Smooth muscle cell (in vitro differentiated cells): ENCODE results near the gene SMARCAL1. TPM values are rescaled to one million over a fixed set of nuclear protein-coding genes. Genes with fewer than 3 reads are reported as not detected.
A peak's percentile ranks its signal among the peaks of the same experiment; 100 is the strongest.

Source experiments
- DNase-seq: peaks from one replicate; lab custom pipeline; 2025; ENCODE audit not compliant: unreplicated experiment; lab: John Stamatoyannopoulos, UW
- H2AFZ ChIP-seq: fragments of 200-600 bp; sonication (generic); 2 replicates; pipeline ENCODE4 v1.6.0; 2016; ENCODE audit warnings: antibody characterized with exemption, low read depth, mild to moderate bottlenecking
- H3F3A ChIP-seq: fragments of 200-600 bp; sonication (generic); 2 replicates; pipeline ENCODE4 v1.6.0; 2017; ENCODE audit warnings: antibody characterized with exemption, low read depth
- H3K27ac ChIP-seq: fragments of 200-600 bp; sonication (generic); 2 replicates; pipeline ENCODE4 v1.5.1; 2016; ENCODE audit warnings: low read depth, mild to moderate bottlenecking
- H3K27me3 ChIP-seq: fragments of 200-600 bp; sonication (generic); 2 replicates; pipeline ENCODE4 v1.6.1; 2016; ENCODE audit warnings: low read depth, mild to moderate bottlenecking
- H3K36me3 ChIP-seq: fragments of 200-600 bp; sonication (generic); 2 replicates; pipeline ENCODE4 v1.5.1; 2016; ENCODE audit warnings: low read depth
- H3K4me1 ChIP-seq: fragments of 200-600 bp; sonication (generic); 2 replicates; pipeline ENCODE4 v1.5.1; 2016; ENCODE audit warnings: low read depth
- H3K4me2 ChIP-seq: fragments of 200-600 bp; sonication (generic); 2 replicates; pipeline ENCODE4 v1.6.0; 2016; ENCODE audit warnings: mild to moderate bottlenecking
- H3K4me3 ChIP-seq: fragments of 200-600 bp; sonication (generic); 2 replicates; pipeline ENCODE4 v1.5.1; 2016; ENCODE audit warnings: mild to moderate bottlenecking
- H3K79me2 ChIP-seq: fragments of 200-600 bp; sonication (generic); 2 replicates; pipeline ENCODE4 v1.6.0; 2016; ENCODE audit warnings: low read depth, mild to moderate bottlenecking
- H3K9ac ChIP-seq: fragments of 200-600 bp; sonication (generic); 2 replicates; pipeline ENCODE4 v1.6.0; 2016; ENCODE audit warnings: low read depth
- H3K9me3 ChIP-seq: fragments of 200-600 bp; sonication (generic); replicated peaks from 2 replicates; pipeline ENCODE4 v1.5.1; 2016; ENCODE audit warnings: low read depth
- H4K20me1 ChIP-seq: fragments of 200-600 bp; sonication (generic); 2 replicates; pipeline ENCODE4 v1.6.0; 2016; ENCODE audit warnings: low read depth
- CTCF ChIP-seq: fragments of 200-600 bp; sonication (generic); IDR thresholded peaks from 2 replicates; pipeline ENCODE4 v1.5.1; 2017; ENCODE audit warnings: borderline replicate concordance, mild to moderate bottlenecking, antibody characterized with exemption; ENCODE audit not compliant: insufficient read depth, poor library complexity, severe bottlenecking
- WGBS: methylation state at CpG from one replicate; pipeline ENCODE4 v1.1.7; 2016; ENCODE audit warnings: low lambda C conversion rate; 5-methylcytosine and 5-hydroxymethylcytosine counted together
- polyA plus RNA-seq: library from polyadenylated mRNA; unstranded; fragments of >200 nt; fragmentation: Nextera tagmentation; extraction: Ambion mirVana; gene quantifications from 2 replicates; pipeline ENCODE4 v1.2.1, GENCODE V29; 2016
- total RNA-seq: library from RNA; depleted of rRNA; stranded (reverse); fragments of >200 nt; gene quantifications from 2 replicates; pipeline ENCODE4 v1.2.3, GENCODE V29; 2014

The SMARCAL1 gene
- total and polyA plus RNA-seq, 2 experiments from 2014 or later = 23.1 to 33.5 TPM

- peak within 1 kb of the TSS; percentile 90 for H2AFZ ChIP-seq
- no peaks in the 10 kb centered on the region for H3K27me3 ChIP-seq
- H3F3A ChIP-seq = peaks cover 20% of the 10 kb centered on the region
- peaks cover 5% of the 10 kb centered on the region for H3K36me3 ChIP-seq
- H3K79me2 ChIP-seq = peaks cover 40% of the 10 kb centered on the region
- peak within 1 kb of the TSS; percentile 93 for H3K9ac ChIP-seq
- H3K27ac ChIP-seq = peak within 1 kb of the TSS; percentile 71
- peak; percentile 52 for DNase-seq
- H3K9me3 ChIP-seq = no peaks in the 10 kb centered on the region
- WGBS = 3% methylated on average over 54 of the region's 54 CpGs
- H4K20me1 ChIP-seq = peaks cover 49% of the 10 kb centered on the region
- peak within 1 kb of the TSS; percentile 89 for H3K4me3 ChIP-seq
- TF ChIP-seq CTCF = no peak
- peaks cover 30% of the 10 kb centered on the region for H3K4me1 ChIP-seq
- peak within 1 kb of the TSS; percentile 94 for H3K4me2 ChIP-seq
These were observed 86.4 kb downstream of the SMARCAL1 start, which contains the start of gene RPL37A for GRCh38 chr2:216498379-216499352. RPL37A (plus strand) TSS chr2:216498844; CDS start chr2:216498875, 31 bp downstream.

- Histone ChIP-seq H3K27ac (peak overlapping the region; percentile 71), H3K4me3 (peak overlapping the region; percentile 89), H3K9me3 (no peaks in the 10 kb centered on the region), H3K4me2 (peak overlapping the region; percentile 94), H3F3A (peaks cover 24% of the 10 kb centered on the region), H3K9ac (peak overlapping the region; percentile 93), H3K27me3 (no peaks in the 10 kb centered on the region), H2AFZ (no peak overlapping the region), H3K36me3 (peaks cover 5% of the 10 kb centered on the region), H3K4me1 (peaks cover 30% of the 10 kb centered on the region), H4K20me1 (peaks cover 60% of the 10 kb centered on the region), H3K79me2 (peaks cover 40% of the 10 kb centered on the region)
- WGBS = 9% methylated on average over 6 of the region's 6 CpGs
- TF ChIP-seq CTCF = no peak
- DNase-seq = no peak
These were observed 87.4 kb downstream of the SMARCAL1 start for GRCh38 chr2:216499641-216500218.

GRCh38 chr2:216500572-216500971, 88.3 kb downstream of the SMARCAL1 start:
- Histone ChIP-seq H3K27me3 (no peaks in the 10 kb centered on the region), H4K20me1 (peaks cover 69% of the 10 kb centered on the region), H2AFZ (no peak overlapping the region), H3K79me2 (peaks cover 40% of the 10 kb centered on the region), H3K27ac (peak overlapping the region; percentile 17), H3K9ac (peak overlapping the region; percentile 93), H3K36me3 (peaks cover 5% of the 10 kb centered on the region), H3K4me1 (peaks cover 30% of the 10 kb centered on the region), H3F3A (peaks cover 27% of the 10 kb centered on the region), H3K9me3 (no peaks in the 10 kb centered on the region), H3K4me2 (peak overlapping the region; percentile 94), H3K4me3 (peak overlapping the region; percentile 89)
- DNase-seq = no peak
- 96% methylated on average over 2 of the region's 2 CpGs for WGBS
- TF ChIP-seq CTCF = no peak
